ENCODE data around the gene IRF3. TPM values are rescaled to one million over a fixed set of nuclear protein-coding genes. Genes with fewer than 3 reads are reported as not detected.

The IRF3 gene
- total and polyA plus RNA-seq, 10 of the 15 experiments (the other 5 are each of a cell fraction or from before 2014, with no cell fraction given) = 5.5 to 110 (median 63.4) TPM

DNA sequence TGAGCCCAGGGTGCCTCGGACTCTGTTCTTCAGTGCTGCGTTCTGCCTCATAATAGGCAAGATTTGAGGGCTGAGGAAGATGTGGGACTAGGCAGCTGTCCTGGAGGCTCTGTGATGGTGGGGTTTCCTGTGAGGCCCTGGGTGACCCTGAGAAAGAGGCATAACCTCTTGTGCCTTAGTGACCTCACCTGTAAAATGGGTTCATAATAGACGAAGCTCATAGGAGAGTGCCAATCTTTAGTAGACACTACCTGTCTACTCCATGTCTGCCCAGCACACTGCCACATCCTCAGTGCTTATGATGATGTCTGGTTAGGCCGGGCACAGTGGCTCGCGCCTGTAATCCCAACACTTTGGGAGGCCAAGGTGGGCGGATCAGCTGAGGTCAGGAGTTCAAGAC is 49.1 kb downstream of the IRF3 start (continued):
- TF ChIP-seq, protein P1, sequence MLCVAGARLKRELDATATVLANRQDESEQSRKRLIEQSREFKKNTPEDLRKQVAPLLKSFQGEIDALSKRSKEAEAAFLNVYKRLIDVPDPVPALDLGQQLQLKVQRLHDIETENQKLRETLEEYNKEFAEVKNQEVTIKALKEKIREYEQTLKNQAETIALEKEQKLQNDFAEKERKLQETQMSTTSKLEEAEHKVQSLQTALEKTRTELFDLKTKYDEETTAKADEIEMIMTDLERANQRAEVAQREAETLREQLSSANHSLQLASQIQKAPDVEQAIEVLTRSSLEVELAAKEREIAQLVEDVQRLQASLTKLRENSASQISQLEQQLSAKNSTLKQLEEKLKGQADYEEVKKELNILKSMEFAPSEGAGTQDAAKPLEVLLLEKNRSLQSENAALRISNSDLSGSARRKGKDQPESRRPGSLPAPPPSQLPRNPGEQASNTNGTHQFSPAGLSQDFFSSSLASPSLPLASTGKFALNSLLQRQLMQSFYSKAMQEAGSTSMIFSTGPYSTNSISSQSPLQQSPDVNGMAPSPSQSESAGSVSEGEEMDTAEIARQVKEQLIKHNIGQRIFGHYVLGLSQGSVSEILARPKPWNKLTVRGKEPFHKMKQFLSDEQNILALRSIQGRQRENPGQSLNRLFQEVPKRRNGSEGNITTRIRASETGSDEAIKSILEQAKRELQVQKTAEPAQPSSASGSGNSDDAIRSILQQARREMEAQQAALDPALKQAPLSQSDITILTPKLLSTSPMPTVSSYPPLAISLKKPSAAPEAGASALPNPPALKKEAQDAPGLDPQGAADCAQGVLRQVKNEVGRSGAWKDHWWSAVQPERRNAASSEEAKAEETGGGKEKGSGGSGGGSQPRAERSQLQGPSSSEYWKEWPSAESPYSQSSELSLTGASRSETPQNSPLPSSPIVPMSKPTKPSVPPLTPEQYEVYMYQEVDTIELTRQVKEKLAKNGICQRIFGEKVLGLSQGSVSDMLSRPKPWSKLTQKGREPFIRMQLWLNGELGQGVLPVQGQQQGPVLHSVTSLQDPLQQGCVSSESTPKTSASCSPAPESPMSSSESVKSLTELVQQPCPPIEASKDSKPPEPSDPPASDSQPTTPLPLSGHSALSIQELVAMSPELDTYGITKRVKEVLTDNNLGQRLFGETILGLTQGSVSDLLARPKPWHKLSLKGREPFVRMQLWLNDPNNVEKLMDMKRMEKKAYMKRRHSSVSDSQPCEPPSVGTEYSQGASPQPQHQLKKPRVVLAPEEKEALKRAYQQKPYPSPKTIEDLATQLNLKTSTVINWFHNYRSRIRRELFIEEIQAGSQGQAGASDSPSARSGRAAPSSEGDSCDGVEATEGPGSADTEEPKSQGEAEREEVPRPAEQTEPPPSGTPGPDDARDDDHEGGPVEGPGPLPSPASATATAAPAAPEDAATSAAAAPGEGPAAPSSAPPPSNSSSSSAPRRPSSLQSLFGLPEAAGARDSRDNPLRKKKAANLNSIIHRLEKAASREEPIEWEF (IDR thresholded peaks at IDR 0.05; ENCODE audit: insufficient replicate concordance, low read depth, low read length) = no peak

DNA sequence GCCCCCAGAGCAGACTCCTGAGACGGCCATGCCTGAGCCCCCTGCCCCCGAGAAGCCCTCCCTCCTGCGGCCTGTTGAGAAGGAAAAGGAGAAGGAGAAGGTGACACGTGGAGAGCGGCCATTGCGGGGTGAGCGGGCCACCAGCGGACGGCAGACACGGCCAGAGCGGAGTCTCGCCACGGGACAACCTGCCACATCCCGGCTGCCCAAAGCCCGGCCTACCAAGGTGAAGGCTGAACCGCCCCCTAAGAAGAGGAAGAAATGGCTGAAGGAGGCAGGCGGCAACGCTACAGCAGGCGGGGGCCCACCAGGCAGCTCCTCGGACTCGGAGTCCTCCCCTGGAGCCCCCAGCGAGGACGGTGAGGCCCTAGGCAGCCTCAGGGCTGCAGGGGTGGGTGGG is 49.8 kb downstream of the IRF3 start:
- POLR2A ChIA-PET = no interaction called here
- WGBS (ENCODE audit: insufficient coverage, insufficient replicate concordance, low lambda C conversion rate, missing lambda C conversion rate) = over 99% methylated on average over 22 of the region's 23 CpGs
- no TSS peak for BruUV-seq (replicated peaks)
- CTCF ChIA-PET = no interaction called here
- in situ Hi-C loops (cut with MboI) (no loop called here), intact Hi-C loops (cut with micrococcal nuclease; ENCODE audit: unreplicated experiment) (no loop called here)
- no peak for ATAC-seq
- Histone ChIP-seq H3K4me3 (no peak overlapping the region), H3K27me3 (replicated peaks in 1 of 2; ENCODE audit: control insufficient read depth in 2 of 2, insufficient read depth in 2 of 2, low read length in 1 of 2) (no peaks in the 10 kb centered on the region), H3K79me2 (ENCODE audit: control insufficient read depth, insufficient read depth, low read length) (no peaks in the 10 kb centered on the region), H3K9me3 (replicated peaks; ENCODE audit: control insufficient read depth, insufficient read depth, low read length) (no peaks in the 10 kb centered on the region; the same call in 2 of the 3 replicates), H3K36me3 (ENCODE audit: control insufficient read depth in 2 of 2, insufficient read depth in 2 of 2, low read length in 1 of 2) (peaks cover 17 to 18% of the 10 kb centered on the region in 2 experiments), H3K4me1 (ENCODE audit: control insufficient read depth, insufficient read depth, low read length) (no peaks in the 10 kb centered on the region; the same call in 1 of the 2 replicates), H4K20me1 (ENCODE audit: control insufficient read depth, insufficient read depth) (no peaks in the 10 kb centered on the region), H2AFZ (ENCODE audit: control insufficient read depth, low read depth, low read length) (no peak overlapping the region), H3K4me2 (ENCODE audit: control insufficient read depth, insufficient read depth) (no peak overlapping the region), H3K9ac (ENCODE audit: control insufficient read depth, insufficient read depth, low read length) (no peak overlapping the region), H3K27ac (ENCODE audit: control insufficient read depth, insufficient read depth) (no peak overlapping the region)
- SMC1A ChIA-PET (ENCODE audit: uncharacterized antibody, unreplicated experiment) = no interaction called here
- RAD21 ChIA-PET (ENCODE audit: unreplicated experiment) = no interaction called here
- no peak for DNase-seq (ENCODE audit: low read depth, low spot score)
- TF ChIP-seq BCL11A (IDR thresholded peaks at IDR 0.05; ENCODE audit: low read depth, low read length) (no peak), IKZF2 (IDR thresholded peaks at IDR 0.05) (no peak), YBX1 (IDR thresholded peaks at IDR 0.05) (no peak), MTA2 (IDR thresholded peaks at IDR 0.05; ENCODE audit: low read depth) (no peak)
- TF ChIP-seq, protein P2, sequence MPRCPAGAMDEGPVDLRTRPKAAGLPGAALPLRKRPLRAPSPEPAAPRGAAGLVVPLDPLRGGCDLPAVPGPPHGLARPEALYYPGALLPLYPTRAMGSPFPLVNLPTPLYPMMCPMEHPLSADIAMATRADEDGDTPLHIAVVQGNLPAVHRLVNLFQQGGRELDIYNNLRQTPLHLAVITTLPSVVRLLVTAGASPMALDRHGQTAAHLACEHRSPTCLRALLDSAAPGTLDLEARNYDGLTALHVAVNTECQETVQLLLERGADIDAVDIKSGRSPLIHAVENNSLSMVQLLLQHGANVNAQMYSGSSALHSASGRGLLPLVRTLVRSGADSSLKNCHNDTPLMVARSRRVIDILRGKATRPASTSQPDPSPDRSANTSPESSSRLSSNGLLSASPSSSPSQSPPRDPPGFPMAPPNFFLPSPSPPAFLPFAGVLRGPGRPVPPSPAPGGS (IDR thresholded peaks at IDR 0.05; ENCODE audit: borderline replicate concordance, insufficient read depth, low read depth, low read length, poor library complexity, severe bottlenecking) = no peak
- no peak for FAIRE-seq
